Mucosa of rectum (tissue), 2 donors: Measurements from ENCODE around the gene LARP4B.

Source experiments
- H3K27ac ChIP-seq, 2 donors: one replicate each; pipeline ENCODE4 v1.7.0; 2013; ENCODE audit warnings: inconsistent platforms in 2 of 2, low read depth in 2 of 2, low read length in 2 of 2
- H3K27me3 ChIP-seq, 2 donors: one replicate each; pipeline ENCODE4 v1.7.0; 2013; ENCODE audit warnings: low read length in 2 of 2; ENCODE audit not compliant: control insufficient read depth in 2 of 2, insufficient read depth in 2 of 2
- H3K36me3 ChIP-seq, 2 donors: one replicate each; pipeline ENCODE4 v1.7.0; 2013; ENCODE audit warnings: low read length in 2 of 2; ENCODE audit not compliant: control insufficient read depth in 2 of 2, insufficient read depth in 2 of 2
- H3K4me1 ChIP-seq, 2 donors: one replicate each; pipeline ENCODE4 v1.7.0; 2013; ENCODE audit warnings: low read length in 2 of 2, mild to moderate bottlenecking in 1 of 2; ENCODE audit not compliant: control insufficient read depth in 2 of 2, insufficient read depth in 2 of 2
- H3K4me3 ChIP-seq, 2 donors: one replicate each; pipeline ENCODE4 v1.7.0; 2013; ENCODE audit warnings: low read length in 2 of 2
- H3K9ac ChIP-seq, 2 donors: one replicate each; pipeline ENCODE4 v1.7.0; 2013; ENCODE audit warnings: low read length in 2 of 2, low read depth in 1 of 2, mild to moderate bottlenecking in 1 of 2
- H3K9me3 ChIP-seq, 2 donors: one replicate each; pipeline ENCODE4 v1.7.0; 2013; ENCODE audit warnings: low read length in 2 of 2; ENCODE audit not compliant: control insufficient read depth in 2 of 2
- donor health status: healthy.
- donor health status: Normal muscosa, but diverticular disease.

Gene LARP4B

DNA sequence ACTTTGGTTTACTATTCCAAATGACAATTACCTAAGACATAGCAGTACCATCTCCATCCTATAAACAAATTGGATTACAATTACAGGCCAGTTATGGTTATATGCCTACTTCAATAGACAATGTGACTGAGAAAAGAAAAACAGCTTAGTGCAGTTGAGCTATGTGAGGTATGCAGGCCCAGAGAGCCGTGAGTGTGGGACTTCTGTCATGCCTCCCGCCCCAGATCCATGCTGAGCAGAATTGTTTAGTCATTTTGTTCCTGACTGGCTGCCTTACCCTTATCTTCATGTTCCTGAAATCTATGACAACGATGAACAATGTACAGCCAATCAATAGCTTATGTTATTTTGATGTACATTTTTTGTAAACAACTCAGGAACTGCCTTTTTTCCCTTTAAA lies 21.7 kb downstream of the LARP4B start:
- H3K4me1 ChIP-seq, result no peaks in the 10 kb centered on the region
- peaks cover 18 to 19% of the 10 kb centered on the region in 2 donors for H3K36me3 ChIP-seq
- H3K9ac ChIP-seq, result no peak overlapping the region
- H3K27ac ChIP-seq, result no peak overlapping the region
- no peak overlapping the region for H3K4me3 ChIP-seq
- H3K27me3 ChIP-seq, result no peaks in the 10 kb centered on the region
- H3K9me3 ChIP-seq, result no peaks in the 10 kb centered on the region

DNA sequence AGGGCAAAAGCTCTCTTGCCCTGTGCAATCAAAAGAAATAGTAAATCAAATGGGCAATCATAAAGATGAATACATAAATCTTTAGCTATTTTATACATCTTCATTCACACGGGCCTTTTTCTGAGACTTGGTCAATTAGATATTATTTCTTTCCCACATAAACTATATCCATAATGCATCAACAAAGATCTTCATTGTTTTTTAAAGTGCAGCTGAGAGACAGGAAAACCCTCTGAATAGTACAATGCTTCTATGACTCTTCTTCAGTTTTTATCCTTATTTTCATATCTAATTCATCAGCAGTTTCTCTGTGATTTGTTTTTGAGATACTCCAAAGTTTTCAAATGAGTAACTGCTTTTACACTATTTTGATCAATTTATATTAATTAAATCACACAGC lies 25.5 kb downstream of the LARP4B start:
- Histone ChIP-seq H3K4me3 (no peak overlapping the region), H3K9ac (no peak overlapping the region), H3K36me3 (peaks cover 14 to 16% of the 10 kb centered on the region in 2 donors), H3K27me3 (no peaks in the 10 kb centered on the region), H3K27ac (no peak overlapping the region), H3K9me3 (no peaks in the 10 kb centered on the region), H3K4me1 (no peaks in the 10 kb centered on the region)

DNA sequence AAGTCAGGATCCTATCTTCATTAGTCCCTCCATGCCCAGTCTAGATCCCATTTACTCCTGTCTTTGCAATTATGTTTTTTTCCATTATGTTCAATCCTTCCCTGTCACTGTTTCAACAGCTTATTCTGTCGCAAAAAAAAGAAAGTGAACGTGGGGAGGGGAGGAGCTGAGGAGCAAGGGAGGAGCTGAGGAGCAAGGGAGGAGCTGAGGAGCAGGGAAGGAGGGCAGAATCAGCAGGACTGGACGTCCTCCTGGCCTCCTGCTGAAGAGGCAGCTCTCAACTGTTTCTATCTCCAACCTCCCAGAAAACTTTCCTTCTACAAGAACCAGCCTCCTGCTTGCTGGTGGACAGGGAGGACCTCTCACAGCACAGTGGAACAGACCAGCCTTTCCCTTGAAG lies 26.0 kb downstream of the LARP4B start:
- Histone ChIP-seq H3K9ac (no peak overlapping the region), H3K36me3 (peaks cover 14 to 15% of the 10 kb centered on the region in 2 donors), H3K9me3 (no peaks in the 10 kb centered on the region), H3K4me1 (no peaks in the 10 kb centered on the region), H3K4me3 (no peak overlapping the region), H3K27ac (no peak overlapping the region), H3K27me3 (no peaks in the 10 kb centered on the region)

DNA sequence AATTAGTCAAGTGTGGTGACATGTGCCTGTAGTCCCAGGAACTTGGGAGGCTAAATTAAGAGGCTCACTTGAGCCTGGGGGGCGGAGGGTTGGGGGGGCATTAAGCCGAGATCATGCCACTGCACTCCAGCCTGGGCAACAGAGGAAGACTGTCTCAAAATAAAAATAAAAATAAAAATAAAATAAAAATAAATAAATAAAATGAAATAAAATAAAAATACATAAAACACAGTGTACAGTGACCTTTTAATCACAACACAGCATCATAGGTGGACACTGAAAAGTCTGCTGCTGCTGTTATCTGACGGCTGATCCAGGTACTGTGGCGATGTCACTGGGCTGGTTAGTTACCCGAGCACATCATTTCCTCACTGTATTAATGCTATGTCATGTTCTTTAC lies 27.1 kb downstream of the LARP4B start:
- Histone ChIP-seq H3K36me3 (peaks cover 9 to 15% of the 10 kb centered on the region in 2 donors), H3K4me1 (no peaks in the 10 kb centered on the region), H3K4me3 (no peak overlapping the region), H3K27me3 (no peaks in the 10 kb centered on the region), H3K9ac (no peak overlapping the region), H3K9me3 (no peaks in the 10 kb centered on the region), H3K27ac (no peak overlapping the region)

DNA sequence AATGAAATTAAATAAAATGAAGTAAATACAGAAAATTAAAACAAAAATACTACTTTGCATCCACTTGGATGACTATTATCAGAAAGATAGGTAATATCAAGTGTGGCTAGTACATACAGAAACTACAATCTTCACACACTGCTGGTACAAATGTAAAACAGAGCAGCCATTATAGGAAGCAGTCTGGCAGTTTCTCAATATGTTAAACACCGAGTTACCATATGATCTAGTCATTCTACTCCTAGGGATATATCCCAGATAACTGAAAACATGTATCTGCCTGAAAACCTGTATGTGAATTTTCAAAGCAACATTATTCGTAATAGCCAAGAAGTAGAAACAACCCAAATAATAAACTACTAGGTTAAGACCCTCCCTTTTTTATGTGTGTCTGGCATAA lies 33.4 kb downstream of the LARP4B start:
- H3K9ac ChIP-seq, result no peak overlapping the region
- no peak overlapping the region for H3K27ac ChIP-seq
- H3K27me3 ChIP-seq, result no peaks in the 10 kb centered on the region
- no peaks in the 10 kb centered on the region for H3K9me3 ChIP-seq
- no peaks in the 10 kb centered on the region for H3K4me1 ChIP-seq
- H3K4me3 ChIP-seq, result no peak overlapping the region
- peaks cover 2 to 3% of the 10 kb centered on the region in 2 donors for H3K36me3 ChIP-seq

DNA sequence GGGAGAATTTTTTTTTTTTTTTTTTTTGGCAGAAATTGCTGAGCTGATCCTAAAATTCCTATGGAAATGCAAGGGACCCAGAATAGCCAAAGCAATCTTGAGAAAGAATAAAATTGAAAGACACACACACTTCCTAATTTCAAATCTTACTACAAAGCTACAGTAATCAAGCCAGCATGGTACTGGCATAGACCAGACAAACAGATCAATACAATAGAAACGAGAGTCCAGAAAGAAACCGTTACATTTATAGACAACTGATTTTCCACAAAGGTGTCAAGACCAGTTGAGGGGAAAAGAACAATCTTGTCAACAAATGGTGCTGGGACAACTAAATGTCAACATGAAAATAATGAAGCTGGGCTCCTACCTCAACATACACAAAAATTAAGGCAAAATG lies 34.5 kb downstream of the LARP4B start:
- Histone ChIP-seq H3K36me3 (peaks cover 0 to 1% of the 10 kb centered on the region in 2 donors), H3K4me1 (no peaks in the 10 kb centered on the region), H3K27me3 (no peaks in the 10 kb centered on the region), H3K4me3 (no peak overlapping the region), H3K27ac (no peak overlapping the region), H3K9ac (no peak overlapping the region), H3K9me3 (no peaks in the 10 kb centered on the region)

DNA sequence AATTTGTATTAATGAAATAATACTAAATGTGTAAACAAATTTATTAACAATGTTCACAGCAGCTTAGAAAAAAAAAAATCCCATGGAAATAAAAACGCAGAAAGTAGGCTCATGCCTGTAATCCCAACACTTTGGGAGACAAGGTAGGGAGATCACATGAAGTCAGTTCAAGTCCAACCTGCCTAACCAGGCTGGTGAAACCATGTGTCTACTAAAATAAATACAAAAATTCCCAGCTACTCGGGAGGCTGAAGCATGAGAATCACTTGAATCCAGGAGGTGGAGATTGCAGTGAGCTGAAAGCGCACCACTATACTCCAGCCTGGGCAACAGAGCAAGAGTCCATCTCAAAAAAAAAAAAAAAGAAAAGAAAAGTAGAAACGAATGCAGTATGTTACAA lies 36.2 kb downstream of the LARP4B start:
- Histone ChIP-seq H3K4me1 (no peaks in the 10 kb centered on the region), H3K4me3 (no peak overlapping the region), H3K27me3 (no peaks in the 10 kb centered on the region), H3K36me3 (no peaks in the 10 kb centered on the region), H3K9me3 (no peaks in the 10 kb centered on the region), H3K27ac (no peak overlapping the region), H3K9ac (no peak overlapping the region)

DNA sequence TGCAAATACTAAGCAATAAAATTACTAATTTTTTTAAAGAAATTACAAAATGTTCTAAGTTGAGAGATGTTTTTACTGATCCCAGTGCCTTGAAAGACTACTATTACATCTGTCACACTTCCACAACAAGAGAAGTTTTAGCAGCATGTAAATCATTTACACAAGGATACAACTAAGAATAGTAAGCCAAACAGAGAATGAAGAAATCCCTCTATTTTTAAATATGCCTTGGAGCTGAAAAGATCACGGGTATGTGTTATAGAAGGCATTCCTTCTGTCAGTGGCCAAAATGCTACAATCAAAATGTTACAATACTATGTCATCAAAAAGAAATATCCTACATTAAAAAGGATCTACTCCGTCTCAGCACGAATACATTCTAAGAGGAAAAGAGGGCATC lies 52.6 kb downstream of the LARP4B start:
- Histone ChIP-seq H3K4me1 (no peaks in the 10 kb centered on the region), H3K9ac (no peak overlapping the region), H3K27me3 (no peaks in the 10 kb centered on the region), H3K36me3 (peaks cover 54 to 55% of the 10 kb centered on the region in 2 donors), H3K27ac (no peak overlapping the region), H3K9me3 (no peaks in the 10 kb centered on the region), H3K4me3 (no peak overlapping the region)

DNA sequence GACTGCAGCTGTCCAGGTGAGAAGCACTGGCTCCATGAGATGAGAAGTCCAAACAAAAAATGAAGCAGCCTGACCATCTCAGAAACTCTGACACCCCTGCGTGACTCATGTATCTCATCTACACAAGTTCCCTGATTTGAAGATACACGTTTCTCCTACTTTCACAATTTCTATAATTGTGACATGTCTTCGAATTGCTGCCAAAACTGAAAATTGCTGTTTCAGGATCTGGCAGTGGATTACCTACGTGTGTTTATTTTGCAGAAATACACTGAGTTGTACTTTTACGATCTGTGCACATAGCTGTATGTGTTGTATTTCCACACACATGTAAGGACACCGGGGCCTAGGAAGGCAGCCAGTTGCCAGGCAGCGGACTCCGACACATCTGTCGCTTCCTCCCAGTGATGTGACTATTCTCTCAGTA lies 53.2 kb downstream of the LARP4B start:
- H3K4me3 ChIP-seq, result no peak overlapping the region
- H3K9me3 ChIP-seq, result no peaks in the 10 kb centered on the region
- peaks cover 52 to 53% of the 10 kb centered on the region in 2 donors for H3K36me3 ChIP-seq
- H3K27ac ChIP-seq, result no peak overlapping the region
- no peaks in the 10 kb centered on the region for H3K27me3 ChIP-seq
- no peak overlapping the region for H3K9ac ChIP-seq
- H3K4me1 ChIP-seq, result no peaks in the 10 kb centered on the region

DNA sequence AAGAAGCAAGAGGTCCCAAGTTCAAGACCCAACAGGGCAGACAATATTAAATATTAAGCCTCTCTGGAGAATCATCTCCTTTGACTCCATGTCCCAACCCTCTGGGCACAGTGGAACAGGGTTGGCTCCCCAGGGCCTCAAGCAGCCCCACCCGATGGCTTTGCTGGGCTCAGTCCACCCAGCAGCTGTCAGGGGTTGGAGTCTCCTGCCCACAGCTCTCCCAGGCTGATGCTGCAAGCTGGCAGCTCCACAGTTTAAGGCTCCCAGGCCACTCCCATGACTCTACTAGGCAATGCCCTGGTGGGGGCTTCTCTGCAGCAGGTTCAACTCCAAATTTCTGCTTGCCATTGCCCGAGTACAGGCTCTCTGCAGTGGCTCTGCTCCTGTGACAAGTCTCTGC lies 55.1 kb downstream of the LARP4B start:
- no peak overlapping the region for H3K27ac ChIP-seq
- no peak overlapping the region for H3K9ac ChIP-seq
- H3K9me3 ChIP-seq, result no peaks in the 10 kb centered on the region
- no peaks in the 10 kb centered on the region for H3K4me1 ChIP-seq
- H3K4me3 ChIP-seq, result no peak overlapping the region
- H3K36me3 ChIP-seq, result peaks cover 50 to 57% of the 10 kb centered on the region in 2 donors
- H3K27me3 ChIP-seq, result no peaks in the 10 kb centered on the region

DNA sequence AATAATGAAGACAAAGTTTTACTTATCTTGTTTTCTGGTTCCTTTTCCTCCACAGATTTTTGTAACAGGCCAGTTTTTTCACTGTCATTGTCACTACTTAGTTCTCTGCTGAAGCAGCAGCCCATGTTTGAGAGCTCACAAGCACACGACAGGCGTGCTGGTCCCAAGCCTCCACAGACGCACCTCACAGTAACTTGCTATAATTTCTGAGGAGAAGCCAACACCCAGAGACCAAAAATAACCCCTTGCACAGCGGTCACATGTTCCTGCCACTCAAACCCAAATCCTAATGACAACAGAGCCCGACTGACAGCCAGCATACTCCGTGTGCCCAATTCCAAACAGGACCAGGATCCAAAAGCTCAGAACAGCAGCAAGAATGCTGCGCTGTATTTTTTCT lies 58.5 kb downstream of the LARP4B start:
- Histone ChIP-seq H3K36me3 (peaks cover 36 to 49% of the 10 kb centered on the region in 2 donors), H3K9me3 (no peaks in the 10 kb centered on the region), H3K27me3 (no peaks in the 10 kb centered on the region), H3K4me3 (no peak overlapping the region), H3K9ac (no peak overlapping the region), H3K27ac (no peak overlapping the region), H3K4me1 (no peaks in the 10 kb centered on the region)
